HL-60/S4 (cell line): ENCODE measurements around the gene EDAR.

Experiments used
- in situ Hi-C: fragments of 300-500 bp; cut with MboI; formaldehyde crosslinking; loops from 2 replicates; pipeline ENCODE4 v1.14.3; 2022; ENCODE audit warnings: low sequenced_read_pairs

The EDAR gene

GRCh38 chr2:108926561-108927380 lies 62.2 kb downstream of the EDAR start:
- in situ Hi-C loops, result no loop called here

DNA sequence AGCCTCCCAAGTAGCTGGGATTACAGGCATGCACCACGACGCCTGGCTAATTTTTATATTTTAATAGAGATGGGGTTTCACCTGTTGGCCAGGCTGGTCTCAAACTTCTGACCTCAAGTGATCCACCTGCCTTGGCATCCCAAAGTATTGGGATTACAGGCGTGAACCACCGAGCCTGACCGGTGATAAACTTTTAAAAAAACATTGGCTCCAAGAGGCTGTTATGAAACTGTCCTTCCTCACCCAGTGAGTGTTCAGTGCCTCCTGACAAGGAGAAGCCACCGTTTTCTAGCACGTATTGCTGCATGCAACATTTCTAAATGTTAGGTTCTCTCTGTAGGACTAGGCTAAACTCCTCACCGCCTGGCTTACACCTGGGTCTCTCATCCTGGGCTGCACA lies 63.3 kb downstream of the EDAR start:
- in situ Hi-C loops, result no loop called here

DNA sequence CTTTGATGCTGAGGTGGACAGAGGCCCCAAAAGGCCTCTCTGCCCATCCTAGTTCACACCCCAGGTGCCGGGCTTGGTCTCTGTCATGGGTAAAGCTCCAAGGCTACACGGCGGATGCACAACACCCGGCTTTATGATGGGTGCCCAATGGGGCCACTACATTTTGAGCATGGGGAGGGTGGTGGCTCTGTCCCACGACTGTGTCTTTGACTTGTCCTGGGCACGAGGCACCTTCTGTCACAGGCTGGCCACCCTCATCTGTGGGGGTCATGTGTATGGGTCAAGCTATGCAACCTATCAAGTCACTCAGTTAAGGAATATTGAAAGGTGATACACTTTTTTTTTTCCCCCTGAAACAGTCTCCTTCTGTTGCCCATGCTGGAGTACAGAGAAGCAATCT lies 63.7 kb downstream of the EDAR start:
- in situ Hi-C loops, result no loop called here

GRCh38 chr2:108924580-108925251 lies 64.3 kb downstream of the EDAR start:
- in situ Hi-C loops, result no loop called here

GRCh38 chr2:108923736-108924579 lies 65.1 kb downstream of the EDAR start:
- in situ Hi-C loops, result no loop called here

GRCh38 chr2:108923019-108923700 lies 65.9 kb downstream of the EDAR start:
- in situ Hi-C loops, result no loop called here

DNA sequence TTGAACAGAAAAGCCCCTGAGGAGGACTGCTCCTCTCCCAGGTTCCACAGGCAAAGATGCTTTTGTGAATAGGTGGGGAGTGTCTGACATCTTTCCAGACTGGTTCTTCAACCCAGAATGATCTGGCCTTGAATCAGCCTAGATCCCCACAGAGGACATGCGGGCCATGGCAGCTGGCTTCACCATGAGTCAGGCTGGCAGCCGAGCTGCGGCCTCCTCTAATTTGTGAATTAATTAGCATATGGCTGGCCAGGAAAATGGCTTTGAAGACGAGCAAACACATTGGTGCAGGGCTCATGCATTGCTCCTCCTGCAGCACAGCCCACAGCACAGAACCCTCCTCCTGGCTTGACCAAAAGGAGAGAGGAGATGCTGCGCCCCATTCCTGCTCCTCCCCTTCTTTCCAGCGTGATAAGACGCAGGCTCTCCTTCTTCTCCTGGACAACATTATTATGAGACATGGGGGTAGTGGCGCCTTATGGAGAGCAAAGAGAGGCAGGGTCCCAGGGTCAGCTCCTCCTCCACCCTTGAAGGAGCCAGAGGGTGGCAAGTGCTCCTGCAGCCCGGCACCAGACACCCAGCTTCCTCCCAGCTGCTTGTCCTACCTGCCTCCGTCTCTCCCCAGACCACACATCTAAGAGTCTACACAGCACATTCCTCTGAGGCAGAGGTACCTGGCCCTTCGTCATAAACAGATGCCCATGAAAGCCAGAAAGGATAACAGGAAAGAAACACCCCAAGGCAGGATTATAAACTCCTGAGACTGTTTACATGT lies 66.7 kb downstream of the EDAR start:
- in situ Hi-C loops, result no loop called here

- in situ Hi-C loops, result no loop called here
Measured at GRCh38 chr2:108921096-108922030, 67.7 kb downstream of the EDAR start.

GRCh38 chr2:108920686-108921085 lies 68.3 kb downstream of the EDAR start:
- in situ Hi-C loops, result no loop called here

DNA sequence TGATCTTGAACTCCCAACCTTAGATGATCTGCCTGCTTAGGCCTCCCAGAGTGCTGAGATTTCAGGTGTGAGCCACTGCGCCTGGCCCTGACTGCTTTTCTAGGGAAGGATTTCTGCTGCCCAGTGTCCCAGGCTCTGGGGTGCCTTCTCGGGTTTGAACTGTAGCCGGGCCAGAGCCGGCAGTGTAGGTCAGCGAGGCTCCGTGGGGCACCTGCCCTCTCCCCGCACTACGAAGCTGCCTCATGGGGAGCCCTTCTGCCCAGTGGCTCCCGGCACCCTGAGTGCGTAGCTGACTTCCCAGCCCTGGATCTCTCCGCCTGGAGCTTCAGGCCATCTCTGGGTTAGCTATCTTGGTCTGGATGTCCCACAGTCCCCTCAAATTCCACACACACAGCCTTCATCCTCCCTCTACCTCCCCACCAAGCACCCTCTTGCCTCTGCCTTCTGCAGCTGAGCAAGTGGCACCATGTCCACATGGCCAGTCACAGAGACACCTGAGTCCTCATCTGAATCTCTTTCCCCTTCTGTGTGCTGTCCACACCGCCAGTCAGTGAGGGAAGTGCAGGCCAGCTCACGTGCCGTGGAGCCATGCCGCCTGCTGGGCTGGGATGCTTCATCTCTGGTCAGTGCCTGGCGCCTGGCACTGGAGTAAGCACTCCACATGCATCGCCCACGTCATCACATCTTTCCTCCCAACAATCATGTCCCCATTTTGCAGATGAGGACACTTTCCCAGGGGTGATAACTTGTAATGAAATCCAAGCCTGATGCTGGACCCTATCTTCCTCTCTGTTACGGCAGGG lies 69.2 kb downstream of the EDAR start:
- in situ Hi-C loops, result no loop called here

- in situ Hi-C loops, result no loop called here
Measured at GRCh38 chr2:108918941-108919341, 70.1 kb downstream of the EDAR start.

DNA sequence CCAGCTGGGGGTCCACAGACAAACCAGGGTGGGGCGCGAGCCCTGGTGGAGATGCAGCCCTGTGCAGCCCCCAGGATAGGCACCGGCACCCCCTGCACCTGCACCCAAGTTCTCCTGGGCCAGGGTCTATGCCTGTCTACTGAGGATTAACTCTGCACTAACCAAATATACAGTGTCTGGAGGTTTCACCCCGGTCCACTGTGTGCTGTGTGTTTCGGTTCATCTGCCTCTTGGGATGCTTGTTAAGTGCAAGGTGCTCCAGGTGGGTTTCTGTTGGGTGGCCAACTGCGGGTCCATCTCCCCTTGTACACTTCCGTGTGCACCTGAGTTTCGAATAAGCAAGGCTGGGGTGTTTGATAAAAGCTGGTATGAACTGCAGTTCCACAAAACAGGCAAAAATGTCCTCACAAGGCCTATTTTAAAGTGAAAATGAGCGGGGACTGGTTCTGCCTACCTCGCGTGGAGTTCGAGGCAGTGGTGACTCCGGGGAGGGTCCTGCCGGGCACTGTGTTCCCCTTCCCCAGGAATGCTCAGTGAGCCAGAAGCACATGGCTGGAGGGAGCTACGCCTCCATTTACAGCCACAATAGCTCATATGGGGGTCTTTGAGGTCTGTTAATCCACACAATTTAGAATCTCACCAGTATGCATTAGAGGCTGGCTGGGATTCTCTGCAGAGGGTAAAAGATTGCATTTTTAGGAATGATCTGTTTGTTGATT lies 70.7 kb downstream of the EDAR start:
- in situ Hi-C loops, result no loop called here

GRCh38 chr2:108917526-108917925 lies 71.5 kb downstream of the EDAR start:
- in situ Hi-C loops, result no loop called here

GRCh38 chr2:108916796-108917421 lies 72.1 kb downstream of the EDAR start:
- in situ Hi-C loops, result no loop called here

DNA sequence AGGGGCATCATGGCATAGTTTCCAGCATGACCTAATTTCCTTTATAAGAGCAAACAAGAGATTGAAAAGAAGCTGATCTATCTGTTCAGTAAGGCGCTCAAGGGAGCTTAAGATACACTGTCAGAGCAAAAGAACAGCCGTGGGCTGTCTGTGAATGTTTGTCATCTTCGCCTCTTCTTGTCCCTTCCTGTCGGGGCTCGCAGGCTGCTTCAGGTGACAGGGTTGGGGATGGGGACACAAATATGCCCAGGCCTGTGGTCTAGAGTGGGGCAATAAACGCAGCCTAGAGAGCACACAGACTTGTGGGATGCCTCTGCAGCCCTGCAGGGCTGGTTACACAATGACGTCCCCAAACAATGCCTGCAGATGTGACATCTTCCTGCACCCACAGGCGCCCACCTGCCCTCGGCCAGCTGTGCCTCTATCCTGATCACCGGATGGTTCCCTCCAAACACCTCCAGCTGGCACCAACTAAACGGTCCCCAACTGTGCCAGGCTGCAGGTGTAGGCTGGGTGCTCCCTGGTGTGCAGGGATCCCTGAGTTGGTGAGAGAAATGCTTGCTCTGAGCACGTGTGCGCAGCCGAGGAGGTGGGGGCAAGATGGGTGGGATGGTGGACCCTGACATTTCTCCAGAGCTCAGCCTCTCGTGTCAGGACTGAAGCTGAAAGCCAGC lies 72.8 kb downstream of the EDAR start:
- in situ Hi-C loops, result no loop called here

GRCh38 chr2:108912629-108912902 lies 76.5 kb downstream of the EDAR start:
- in situ Hi-C loops, result no loop called here
